SK-N-SH treated with all-trans-retinoic acid at 6 μM for 48 hours (cell line): Measurements from ENCODE around the gene VPS29.
"Not testable (repeated sequence)": the region's sequence is repeated elsewhere in the genome, so short reads cannot be mapped to it uniquely, and the experiment has no call there.

ENCODE experiments used
- ATAC-seq: fragments of 200-7000 bp; cut with Tn5 transposase; 3 replicates; pipeline ENCODE4 v1.9.1; 2020; ENCODE audit warnings: mild to moderate bottlenecking, moderate library complexity
- ARNTL ChIP-seq: fragments of 450-650 bp; formaldehyde crosslinking; IDR thresholded peaks from 2 replicates; pipeline ENCODE4 v1.5.0; 2020; ENCODE audit warnings: low read depth, mild to moderate bottlenecking, moderate library complexity, borderline replicate concordance
- BACH2 ChIP-seq: fragments of 250-450 bp; sonication (Bioruptor Pico); IDR thresholded peaks from 2 replicates; pipeline ENCODE4 v1.9.0; 2021; ENCODE audit warnings: mild to moderate bottlenecking, borderline replicate concordance
- CSDC2 ChIP-seq: fragments of 250-450 bp; sonication (Bioruptor Pico); IDR thresholded peaks from 2 replicates; pipeline ENCODE4 v1.5.0; 2020; ENCODE audit warnings: mild to moderate bottlenecking, moderate library complexity
- CSRNP3 ChIP-seq: fragments of 250-450 bp; sonication (Bioruptor Pico); IDR thresholded peaks from 2 replicates; pipeline ENCODE4 v1.5.1; 2021; ENCODE audit warnings: mild to moderate bottlenecking, moderate library complexity
- ESRRG ChIP-seq: fragments of 250-450 bp; sonication (Bioruptor Pico); IDR thresholded peaks from 2 replicates; pipeline ENCODE4 v1.6.1; 2021; ENCODE audit warnings: mild to moderate bottlenecking
- GLIS3 ChIP-seq: fragments of 250-450 bp; sonication (Bioruptor Pico); IDR thresholded peaks from 2 replicates; pipeline ENCODE4 v1.5.0; 2020; ENCODE audit warnings: mild to moderate bottlenecking, moderate library complexity
- ISL1 ChIP-seq: fragments of 250-450 bp; sonication (Bioruptor Pico); IDR thresholded peaks from 2 replicates; pipeline ENCODE4 v2.1.2; 2022; ENCODE audit warnings: mild to moderate bottlenecking, moderate library complexity
- OSR1 ChIP-seq: fragments of 250-450 bp; sonication (Bioruptor Pico); IDR thresholded peaks from 2 replicates; pipeline ENCODE4 v1.8.0; 2022; ENCODE audit warnings: moderate library complexity, mild to moderate bottlenecking, inconsistent platforms
- PATZ1 ChIP-seq: fragments of 250-450 bp; sonication (Bioruptor Pico); IDR thresholded peaks from 2 replicates; pipeline ENCODE4 v1.8.0; 2020; ENCODE audit warnings: mild to moderate bottlenecking, moderate library complexity, borderline replicate concordance
- POU6F1 ChIP-seq: fragments of 250-450 bp; sonication (Bioruptor Pico); IDR thresholded peaks from 2 replicates; pipeline ENCODE4 v1.8.0; 2021; ENCODE audit warnings: low read depth, mild to moderate bottlenecking, moderate library complexity, borderline replicate concordance
- PPARA ChIP-seq: fragments of 250-450 bp; sonication (Bioruptor Pico); IDR thresholded peaks from 2 replicates; pipeline ENCODE4 v1.5.0; 2020; ENCODE audit warnings: mild to moderate bottlenecking, borderline replicate concordance
- RARB ChIP-seq: fragments of 250-450 bp; sonication (Bioruptor Pico); IDR thresholded peaks from 2 replicates; pipeline ENCODE4 v1.8.0; 2021; ENCODE audit warnings: mild to moderate bottlenecking, moderate library complexity
- SNAI2 ChIP-seq: fragments of 250-450 bp; sonication (Bioruptor Pico); IDR thresholded peaks from 2 replicates; pipeline ENCODE4 v1.5.0; 2020; ENCODE audit warnings: mild to moderate bottlenecking, moderate library complexity
- TCF4 ChIP-seq: fragments of 250-450 bp; sonication (Bioruptor Pico); IDR thresholded peaks from 2 replicates; pipeline ENCODE4 v1.8.0; 2021; ENCODE audit warnings: mild to moderate bottlenecking, moderate library complexity, borderline replicate concordance
- TOX ChIP-seq: fragments of 250-450 bp; sonication (Bioruptor Pico); IDR thresholded peaks from 2 replicates; pipeline ENCODE4 v1.8.0; 2021; ENCODE audit warnings: mild to moderate bottlenecking, moderate library complexity, borderline replicate concordance
- TSHZ2 ChIP-seq: fragments of 250-450 bp; sonication (Bioruptor Pico); IDR thresholded peaks from 2 replicates; pipeline ENCODE4 v1.5.0; 2020; ENCODE audit warnings: mild to moderate bottlenecking, moderate library complexity
- ZC3H10 ChIP-seq: fragments of 250-450 bp; sonication (Bioruptor Pico); IDR thresholded peaks from 2 replicates; pipeline ENCODE4 v1.5.1; 2021; ENCODE audit warnings: mild to moderate bottlenecking, moderate library complexity
- ZFP3 ChIP-seq: fragments of 250-450 bp; sonication (Bioruptor Pico); IDR thresholded peaks from 2 replicates; pipeline ENCODE4 v1.5.0; 2020; ENCODE audit warnings: mild to moderate bottlenecking, moderate library complexity
- ZFP30 ChIP-seq: fragments of 450-650 bp; formaldehyde crosslinking; IDR thresholded peaks from 2 replicates; pipeline ENCODE4 v1.5.0; 2022; ENCODE audit warnings: mild to moderate bottlenecking, moderate library complexity
- ZNF565 ChIP-seq: fragments of 450-650 bp; formaldehyde crosslinking; conservative IDR thresholded peaks from 2 replicates; pipeline ENCODE4 v1.5.0; 2020; ENCODE audit warnings: low read depth, mild to moderate bottlenecking, moderate library complexity
- ZNF70 ChIP-seq: fragments of 450-650 bp; formaldehyde crosslinking; IDR thresholded peaks from 2 replicates; pipeline ENCODE4 v1.5.0; 2020; ENCODE audit warnings: mild to moderate bottlenecking, moderate library complexity
- ZNF8 ChIP-seq: fragments of 450-650 bp; formaldehyde crosslinking; IDR thresholded peaks from 2 replicates; pipeline ENCODE4 v1.5.0; 2020; ENCODE audit warnings: mild to moderate bottlenecking, moderate library complexity

VPS29 gene

GRCh38 chr12:110530511-110530910, 28.6 kb upstream of the VPS29 start:
- TF ChIP-seq ARNTL (CRISPR knock-in tag) (no peak), ZC3H10 (no peak), TSHZ2 (CRISPR knock-in tag) (no peak), CSRNP3 (no peak), PPARA (CRISPR knock-in tag) (no peak), ZFP3 (CRISPR knock-in tag) (no peak), TCF4 (no peak), ZNF8 (CRISPR knock-in tag) (no peak), ZNF565 (CRISPR knock-in tag) (no peak), CSDC2 (CRISPR knock-in tag) (no peak), ZFP30 (CRISPR knock-in tag) (no peak), ESRRG (no peak), ISL1 (CRISPR knock-in tag) (no peak), POU6F1 (CRISPR knock-in tag) (no peak), TOX (CRISPR knock-in tag) (no peak), ZNF70 (CRISPR knock-in tag) (no peak), SNAI2 (no peak)
- TF ChIP-seq, all 23 proteins: peak for 0
- ATAC-seq = no peak

GRCh38 chr12:110528277-110528839, 26.4 kb upstream of the VPS29 start:
- ATAC-seq = no peak
- no peak for TF ChIP-seq GLIS3 (CRISPR knock-in tag)
- no peak for TF ChIP-seq OSR1 (CRISPR knock-in tag)
- no peak for TF ChIP-seq CSDC2 (CRISPR knock-in tag)
- TF ChIP-seq CSRNP3 = no peak
- no peak for TF ChIP-seq RARB (CRISPR knock-in tag)
- no peak for TF ChIP-seq ZC3H10
- TF ChIP-seq ZFP30 (CRISPR knock-in tag) = no peak
- TF ChIP-seq TSHZ2 (CRISPR knock-in tag) = no peak
- TF ChIP-seq ZFP3 (CRISPR knock-in tag) = no peak
- no peak for TF ChIP-seq ZNF70 (CRISPR knock-in tag)
- no peak for TF ChIP-seq SNAI2
- TF ChIP-seq TCF4 = no peak
- no peak for TF ChIP-seq PPARA (CRISPR knock-in tag)
- TF ChIP-seq ISL1 (CRISPR knock-in tag) = no peak
- no peak for TF ChIP-seq TOX (CRISPR knock-in tag)
- TF ChIP-seq BACH2 = no peak
- no peak for TF ChIP-seq PATZ1 (CRISPR knock-in tag)
- TF ChIP-seq ZNF8 (CRISPR knock-in tag) = no peak

GRCh38 chr12:110520876-110521712, 19.2 kb upstream of the VPS29 start:
- ATAC-seq = not testable (repeated sequence)

GRCh38 chr12:110518014-110518413, 16.1 kb upstream of the VPS29 start:
- ATAC-seq = not testable (repeated sequence)
